Activated CD4-positive, CD25-positive, alpha-beta regulatory T cell treated with anti-CD3 and anti-CD28 coated beads, Interleukin-2, amount 50 U/mL, for 16 hours (primary cell): ENCODE data around the gene FXYD6.
"Not testable (repeated sequence)": the region's sequence is repeated elsewhere in the genome, so short reads cannot be mapped to it uniquely, and the experiment has no call there.

Experiments
- DNase-seq: peaks from one replicate; pipeline ENCODE4 v3.0.0-alpha.2; 2020; ENCODE audit warnings: low read depth, low spot score

The FXYD6 gene

GRCh38 chr11:117876341-117877119 is at the start of gene FXYD6:
FXYD6 (minus strand) TSS chr11:117876658; CDS start chr11:117842776, 33,882 bp downstream.
- DNase-seq = no peak

GRCh38 chr11:117926166-117926565 is 49.7 kb upstream of the FXYD6 start:
- DNase-seq = not testable (repeated sequence)

- DNase-seq = no peak
These were observed 48.9 kb upstream of the FXYD6 start for GRCh38 chr11:117925198-117925925.

DNA sequence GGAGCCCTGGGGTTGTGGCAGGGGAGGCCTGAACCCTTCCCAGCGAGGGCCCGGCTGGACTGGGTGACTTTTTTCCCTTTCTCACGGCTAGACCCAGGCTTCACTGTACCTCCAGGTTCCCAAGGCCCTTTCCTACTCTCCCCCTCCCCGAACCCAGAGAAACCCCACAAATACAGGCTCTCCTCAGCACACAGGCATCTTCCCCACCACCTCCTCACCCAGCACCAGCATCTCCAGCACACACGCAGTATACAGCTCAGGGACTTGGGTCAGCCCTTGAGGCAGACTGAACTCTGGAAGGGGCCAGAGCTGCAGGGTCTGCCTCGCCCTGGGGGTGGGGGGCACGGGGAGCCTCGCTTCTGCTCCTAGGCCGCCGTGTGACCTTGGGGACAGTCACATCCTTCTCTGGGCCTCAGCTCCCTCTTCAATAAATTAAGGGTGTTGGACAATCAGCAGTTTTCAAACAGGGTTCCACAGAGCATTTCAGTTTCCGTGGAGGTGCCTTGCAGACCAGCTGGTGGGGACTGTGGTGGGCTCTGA is 48.2 kb upstream of the FXYD6 start:
- DNase-seq = no peak

DNA sequence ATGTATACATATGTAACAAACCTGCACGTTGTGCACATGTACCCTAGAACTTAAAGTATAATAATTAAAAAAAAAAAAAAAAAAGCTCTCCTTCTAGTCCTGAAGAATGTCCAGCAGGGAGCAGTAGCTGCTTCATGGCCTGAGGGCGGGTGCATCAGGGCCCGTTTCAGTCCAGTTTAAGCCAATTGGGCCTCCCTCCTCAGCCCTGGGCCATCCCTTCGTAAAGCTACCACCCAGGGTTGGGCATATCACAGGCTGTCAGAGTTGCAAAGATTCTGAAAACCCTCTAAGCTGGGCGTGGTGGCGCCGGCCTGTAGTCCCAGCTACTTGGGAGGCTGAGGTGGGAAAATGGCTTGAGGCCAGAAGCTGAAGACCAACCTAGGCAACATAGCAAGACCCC is 47.3 kb upstream of the FXYD6 start:
- no peak for DNase-seq

- DNase-seq = no peak
These were observed 46.8 kb upstream of the FXYD6 start for GRCh38 chr11:117923275-117923674.

GRCh38 chr11:117921893-117922292 is 45.4 kb upstream of the FXYD6 start:
- no peak for DNase-seq

- no peak for DNase-seq
These were observed 45.0 kb upstream of the FXYD6 start for GRCh38 chr11:117921456-117921855.

DNA sequence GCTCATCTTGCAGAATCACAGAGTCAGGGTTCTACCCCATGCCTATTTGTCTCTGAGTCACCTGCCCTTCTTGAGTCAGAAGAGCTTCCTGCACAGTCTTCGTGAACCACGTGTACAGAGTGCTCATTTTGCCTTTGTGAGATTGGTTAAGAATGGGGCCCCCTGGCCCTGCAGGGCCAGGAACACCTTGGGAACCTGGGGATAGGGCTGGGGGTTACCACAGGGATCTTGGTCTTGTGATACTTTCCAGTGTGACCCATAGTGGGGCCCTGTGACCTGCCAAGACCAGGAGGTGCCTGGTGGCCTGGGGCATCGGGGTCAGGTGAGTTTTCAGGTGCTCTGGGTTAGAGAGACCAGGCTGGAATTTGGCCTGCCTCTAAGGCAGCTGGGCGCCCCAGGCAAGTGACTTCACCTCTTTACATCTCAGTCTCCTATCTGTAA is 43.3 kb upstream of the FXYD6 start:
- no peak for DNase-seq

- DNase-seq = no peak
These were observed 42.9 kb upstream of the FXYD6 start for GRCh38 chr11:117919341-117919740.

GRCh38 chr11:117918366-117919255 is 42.2 kb upstream of the FXYD6 start:
- no peak for DNase-seq

DNA sequence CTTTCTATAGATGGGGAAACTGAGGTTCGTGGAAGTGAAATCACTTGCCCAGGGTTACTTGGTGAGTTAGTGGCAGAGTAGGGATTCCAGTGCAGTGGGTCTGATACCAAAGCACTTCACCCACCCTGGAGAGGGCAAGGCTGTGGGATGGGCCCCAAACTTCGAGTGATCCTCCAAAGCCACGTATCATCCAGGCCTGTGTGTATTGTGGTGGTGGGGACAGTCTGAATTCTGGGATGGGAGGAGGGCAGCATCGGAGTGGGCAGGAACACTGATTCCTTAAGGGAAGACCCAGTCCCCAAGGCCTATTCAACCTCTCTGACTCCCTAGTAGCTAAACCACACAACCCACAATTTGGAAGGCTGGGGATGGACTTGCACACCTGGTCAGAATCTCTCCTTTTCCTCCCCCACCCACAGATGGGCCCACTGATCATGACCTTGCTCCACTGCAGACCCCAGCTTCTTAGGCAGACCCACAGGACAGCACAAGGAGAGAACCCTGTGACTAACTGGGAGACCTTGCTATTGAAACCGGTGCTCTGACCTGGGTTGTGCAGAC is 41.2 kb upstream of the FXYD6 start:
- no peak for DNase-seq

DNA sequence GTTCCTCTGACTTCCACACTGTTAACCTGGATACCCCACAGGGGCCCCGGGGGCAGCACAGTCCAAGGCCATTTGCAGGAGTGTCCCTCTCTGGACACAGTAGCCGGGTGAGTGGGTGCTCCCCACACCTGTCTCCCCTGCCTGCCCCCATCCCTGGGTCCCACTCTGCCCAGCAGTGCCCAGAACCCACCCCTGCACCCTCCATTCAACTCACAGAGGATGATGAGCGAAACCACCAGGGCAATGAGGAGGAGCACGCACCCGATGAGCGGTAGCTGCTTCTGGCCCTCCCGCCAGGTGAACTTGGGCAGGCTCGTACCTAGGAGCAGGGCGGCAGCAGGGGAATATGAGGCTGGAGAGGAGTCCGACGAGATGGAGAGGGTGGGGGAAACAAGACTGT is 40.5 kb upstream of the FXYD6 start:
- no peak for DNase-seq

DNA sequence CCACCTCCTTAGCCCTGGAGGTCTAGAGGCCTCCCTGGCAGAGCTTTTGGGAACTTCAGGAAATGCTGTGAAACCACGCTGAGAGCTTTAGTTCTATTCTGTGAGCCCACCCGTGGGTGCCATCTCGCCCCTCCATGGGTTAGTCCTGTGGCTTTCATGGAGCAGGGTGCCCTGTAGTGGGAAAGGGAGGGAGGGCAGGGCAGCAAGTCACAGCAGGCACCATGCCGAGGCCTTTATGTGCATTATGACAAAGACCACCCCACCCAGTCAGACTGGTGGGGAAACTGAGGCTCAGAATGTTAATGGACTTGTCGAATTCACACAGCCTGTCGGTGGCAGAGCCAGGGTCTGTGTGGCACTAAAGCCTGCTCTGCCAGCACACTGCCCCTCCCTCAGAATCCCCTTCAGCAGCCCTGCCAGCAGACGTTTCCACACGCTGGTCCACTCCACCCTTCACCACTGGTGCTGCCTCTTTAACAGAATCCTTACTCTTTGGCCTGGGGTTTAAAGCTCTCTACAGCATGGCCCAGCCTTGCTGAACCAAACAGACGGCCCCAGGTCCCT is 39.3 kb upstream of the FXYD6 start:
- no peak for DNase-seq

GRCh38 chr11:117914991-117915618 is 38.6 kb upstream of the FXYD6 start:
- no peak for DNase-seq

- DNase-seq = no peak
These were observed 37.9 kb upstream of the FXYD6 start for GRCh38 chr11:117914398-117914761.

- no peak for DNase-seq
These were observed 37.4 kb upstream of the FXYD6 start for GRCh38 chr11:117913736-117914397.

- no peak for DNase-seq
These were observed 36.0 kb upstream of the FXYD6 start for GRCh38 chr11:117912497-117912896.

- no peak for DNase-seq
These were observed 35.2 kb upstream of the FXYD6 start for GRCh38 chr11:117911694-117912093.
